K562 (cell line): ENCODE data around the gene SLC2A9. TPM values are rescaled to one million over a fixed set of nuclear protein-coding genes. Genes with fewer than 3 reads are reported as not detected.

Experiments used
- ATAC-seq: fragments of 200-7000 bp; cut with Tn5 transposase; 3 replicates; pipeline ENCODE4 v1.9.1; 2020; ENCODE audit warnings: moderate library complexity
- BruUV-seq: library from RNA; stranded (reverse); fragments of 400-500 nt; replicated peaks from 2 replicates; lab custom pipeline; 2021; lab: Mats Ljungman, UMichigan
- CTCF ChIA-PET: fragments of 300-600 bp; formaldehyde crosslinking; extraction: SDS; loops from one replicate; lab custom pipeline; 2021; ENCODE audit warnings: low intra/inter-chr PET ratio; lab: Yijun Ruan, JAX
- POLR2A ChIA-PET: fragments of 300-600, 350-650 bp; sonication (Branson Sonifier 250); formaldehyde crosslinking; extraction: SDS; loops from one replicate; lab custom pipeline; 2021; ENCODE audit warnings: antibody characterized with exemption, inconsistent platforms; lab: Yijun Ruan, JAX
- DNase-seq, 4 experiments: peaks; one replicate each; pipeline versions ENCODE4 v3.0.0 to v3.0.0-alpha.2; 2011 to 2018; ENCODE audit warnings: low spot score in 3 of 4, mixed read lengths in 3 of 4; ENCODE audit errors: extremely low read depth in 1 of 4
- FAIRE-seq: peaks from 2 replicates; lab custom pipeline; 2011; peaks lifted over from hg19 to GRCh38; lab: Jason Lieb, UNC
- H2AFZ ChIP-seq: 2 replicates; pipeline ENCODE4 v1.6.0; 2011; ENCODE audit warnings: low read depth, low read length, control low read depth, inconsistent platforms
- H3K27ac ChIP-seq: fragments of 200-600 bp; 3 replicates; pipeline ENCODE4 v1.8.0; 2011; ENCODE audit warnings: low read depth, mild to moderate bottlenecking, control low read depth, inconsistent platforms, low read length, moderate library complexity, mixed read lengths; ENCODE audit errors: extremely low read depth
- H3K27me3 ChIP-seq, 2 experiments: fragments of 300-600 bp in 1 of 2; 2 replicates in 1 of 2; 3 replicates in 1 of 2; pipeline versions ENCODE4 v1.6.0 to v1.8.0; 2011; ENCODE audit warnings: inconsistent platforms in 2 of 2, low read length in 2 of 2, mild to moderate bottlenecking in 1 of 2, mixed read lengths in 1 of 2, moderate library complexity in 1 of 2; ENCODE audit not compliant: control insufficient read depth in 2 of 2, insufficient read depth in 2 of 2
- H3K36me3 ChIP-seq: fragments of 300-600 bp; 3 replicates; pipeline ENCODE4 v1.8.0; 2011; ENCODE audit warnings: mild to moderate bottlenecking, low read length, inconsistent platforms; ENCODE audit not compliant: control insufficient read depth, insufficient read depth
- H3K4me1 ChIP-seq, 2 experiments: fragments of 200-600 bp in 1 of 2; replicated peaks in 1 of 2; 2 replicates in 1 of 2; 3 replicates in 1 of 2; pipeline versions ENCODE4 v1.5.1 to v1.8.0; 2011; ENCODE audit warnings: inconsistent platforms in 2 of 2, low read length in 2 of 2, mild to moderate bottlenecking in 1 of 2, mixed read lengths in 1 of 2, moderate library complexity in 1 of 2; ENCODE audit not compliant: control insufficient read depth in 2 of 2, insufficient read depth in 2 of 2
- H3K4me2 ChIP-seq: 2 replicates; pipeline ENCODE4 v1.6.1; 2011; ENCODE audit warnings: low read length, control low read depth, inconsistent platforms, mixed read lengths; ENCODE audit not compliant: insufficient read depth
- H3K4me3 ChIP-seq: fragments of 200-600 bp; sonication (generic), shearing (Covaris generic); 2 replicates; pipeline ENCODE4 v1.5.1; 2016; ENCODE audit warnings: control low read depth, inconsistent platforms
- H3K79me2 ChIP-seq: fragments of 200-600 bp; 3 replicates; pipeline ENCODE4 v1.8.0; 2011; ENCODE audit warnings: low read length, inconsistent platforms; ENCODE audit not compliant: control insufficient read depth, insufficient read depth
- H3K9ac ChIP-seq, 2 experiments: 2 replicates each; pipeline versions ENCODE4 v1.6.0 to v1.6.1; 2011; ENCODE audit warnings: low read depth in 2 of 2, low read length in 2 of 2, control low read depth in 1 of 2, inconsistent platforms in 1 of 2, mild to moderate bottlenecking in 1 of 2, mixed read lengths in 1 of 2; ENCODE audit not compliant: insufficient read depth in 1 of 2
- H3K9me1 ChIP-seq: one replicate; pipeline ENCODE4 v1.6.0; 2011; ENCODE audit warnings: inconsistent platforms, mild to moderate bottlenecking, low read length, moderate library complexity; ENCODE audit not compliant: control insufficient read depth, insufficient read depth
- H3K9me3 ChIP-seq: replicated peaks from 2 replicates; pipeline ENCODE4 v1.5.1; 2011; ENCODE audit warnings: low read depth, low read length, inconsistent platforms; ENCODE audit not compliant: control insufficient read depth, insufficient read depth
- H4K20me1 ChIP-seq: replicated peaks from 2 replicates; pipeline ENCODE4 v1.6.1; 2011; ENCODE audit warnings: low read length, inconsistent platforms, mixed read lengths; ENCODE audit not compliant: control insufficient read depth, insufficient read depth
- BMI1 ChIP-seq: fragments of 150-350 bp; IDR thresholded peaks from 2 replicates; pipeline ENCODE4 v1.6.1; 2014; ENCODE audit warnings: low read length
- RAD51 ChIP-seq: fragments of 450-650 bp; IDR thresholded peaks from 2 replicates; pipeline ENCODE4 v1.7.1; 2016; ENCODE audit warnings: low read depth, mild to moderate bottlenecking, borderline replicate concordance
- THRB ChIP-seq: fragments of 450-650 bp; formaldehyde crosslinking; conservative IDR thresholded peaks from 2 replicates; pipeline ENCODE4 v1.4.0; 2022; ENCODE audit warnings: mild to moderate bottlenecking, missing genetic modification characterization
- ZKSCAN8 ChIP-seq: fragments of 200-800 bp; sonication (Bioruptor generic); IDR thresholded peaks from 2 replicates; pipeline ENCODE4 v1.6.1; 2016; ENCODE audit warnings: missing genetic modification characterization, missing compliant biosample characterization
- WGBS: fragments of 100-300 bp; shearing (Covaris generic); methylation state at CpG from one replicate; pipeline ENCODE4 v1.1.6; 2016; ENCODE audit warnings: low coverage, mixed read lengths; ENCODE audit not compliant: insufficient coverage; ENCODE audit errors: missing lambda C conversion rate; 5-methylcytosine and 5-hydroxymethylcytosine counted together
- in situ Hi-C: fragments of 300-500 bp; cut with MboI; formaldehyde crosslinking; loops from 4 replicates; pipeline ENCODE4 v1.15.0; 2018; ENCODE audit warnings: inconsistent platforms, mixed read lengths
- intact Hi-C: fragments of 100-400 bp; cut with micrococcal nuclease; formaldehyde crosslinking; loops from 2 replicates; pipeline ENCODE4 v1.14.2; 2022
- polyA plus RNA-seq, 8 experiments: library from polyadenylated mRNA; depleted of rRNA in 4 of 8; stranded (reverse) in 5 of 8; unstranded in 3 of 8; fragments of >200 nt; fragmentation: Nextera tagmentation in 2 of 8; fragmentation: Illumina TruSeq in 1 of 8; extraction: Ambion mirVana in 2 of 8; extraction: Trizol in 1 of 8; gene quantifications; 2 replicates each; pipeline versions ENCODE4 v1.2.1 to v1.2.3, GENCODE V29; 2011 to 2014; ENCODE audit warnings: inconsistent platforms in 1 of 8, missing spikeins in 1 of 8
- total RNA-seq, 7 experiments: library from RNA; depleted of rRNA in 6 of 7; stranded (reverse); fragments of >200 nt in 6 of 7; fragmentation: Illumina TruSeq in 2 of 7; extraction: Trizol in 2 of 7; gene quantifications; 2 replicates each; pipeline versions ENCODE4 v1.2.1 to v1.2.3, GENCODE V29; 2011 to 2021; ENCODE audit warnings: low replicate concordance in 1 of 7

SLC2A9 gene
- total and polyA plus RNA-seq, 9 of the 15 experiments (the other 6 are each of a cell fraction or from before 2014, with no cell fraction given), result 0.15 to 1.9 (median 0.76) TPM

DNA sequence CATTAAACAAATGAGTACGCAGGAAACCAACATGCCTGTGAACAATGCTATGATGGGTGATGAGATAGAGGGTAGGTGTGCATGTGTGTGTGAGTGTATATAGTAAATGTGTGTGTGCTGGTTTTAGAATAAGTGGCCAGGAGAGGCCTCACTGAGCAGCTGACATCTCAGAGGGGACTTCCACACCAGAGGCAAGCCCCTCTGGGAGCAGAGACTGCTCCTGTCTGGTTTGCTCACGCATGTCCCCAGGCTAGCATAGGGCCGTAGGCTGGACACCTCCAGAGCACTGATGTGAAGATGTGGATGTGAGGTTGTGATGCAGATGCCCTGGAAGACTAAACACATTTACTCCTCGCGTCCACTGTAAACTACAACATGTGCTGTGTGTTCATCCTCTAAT, 135.3 kb downstream of the SLC2A9 start:
- H3K36me3 ChIP-seq, result no peaks in the 10 kb centered on the region
- TF ChIP-seq BMI1 (no peak), THRB (CRISPR knock-in tag) (no peak), RAD51 (no peak), ZKSCAN8 (CRISPR knock-in tag) (no peak)
- CTCF ChIA-PET, result interaction anchor here (0.6 kb wide), 1 partner anchor 123 kb away, joined by 3 read pairs; no protein-coding TSS in a partner anchor

More for the DNA sequence above, 135.3 kb downstream of the SLC2A9 start:
- FAIRE-seq, result no peak
- H3K4me2 ChIP-seq, result no peak overlapping the region
- no peak for DNase-seq
- H3K9me3 ChIP-seq, result no peaks in the 10 kb centered on the region
- ATAC-seq, result no peak
- H3K4me1 ChIP-seq, result no peaks in the 10 kb centered on the region
- POLR2A ChIA-PET, result no interaction called here
- WGBS, result 0% methylated on average over 5 of the region's 5 CpGs
- no peak overlapping the region for H3K4me3 ChIP-seq
- H2AFZ ChIP-seq, result no peak overlapping the region
- H3K27me3 ChIP-seq, result peaks cover 0 to 7% of the 10 kb centered on the region in 2 experiments; a peak in 2 of 5 replicates
- no peaks in the 10 kb centered on the region; the same call in 1 of the 2 replicates for H4K20me1 ChIP-seq
- H3K27ac ChIP-seq, result no peak overlapping the region
- no peaks in the 10 kb centered on the region for H3K79me2 ChIP-seq
- no peaks in the 10 kb centered on the region for H3K9me1 ChIP-seq
- intact Hi-C loops (no loop called here), in situ Hi-C loops (no loop called here)
- BruUV-seq, result no TSS peak
- H3K9ac ChIP-seq, result no peak overlapping the region
